Stimulated activated memory B cell treated with anti-CD40 and anti-IgM and Interleukin-4, amounts not matched to agents 10 μg/mL and 1 μg/mL and 100 μg/mL, for 72 hours (primary cell): ENCODE results near the gene GFRA1.
A peak's percentile ranks its signal among the peaks of the same experiment; 100 is the strongest.

Experiments
- ATAC-seq: fragments of 150-1000 bp; cut with Tn5 transposase; 2 replicates; pipeline ENCODE4 v1.10.0; 2021
- H3K27ac Mint-ChIP-seq: one replicate; pipeline ENCODE4 v1.8.0; 2022; ENCODE audit warnings: mild to moderate bottlenecking, mixed read lengths
- H3K27me3 Mint-ChIP-seq: one replicate; pipeline ENCODE4 v1.8.0; 2022; ENCODE audit warnings: mixed read lengths
- H3K36me3 Mint-ChIP-seq: one replicate; pipeline ENCODE4 v1.8.0; 2022; ENCODE audit warnings: mixed read lengths
- H3K4me1 Mint-ChIP-seq: one replicate; pipeline ENCODE4 v1.8.0; 2022; ENCODE audit warnings: mixed read lengths
- H3K4me3 Mint-ChIP-seq: one replicate; pipeline ENCODE4 v1.8.0; 2022; ENCODE audit warnings: mild to moderate bottlenecking, moderate library complexity, mixed read lengths
- H3K9me3 Mint-ChIP-seq: one replicate; pipeline ENCODE4 v1.8.0; 2022; ENCODE audit warnings: mixed read lengths

The GFRA1 gene

DNA sequence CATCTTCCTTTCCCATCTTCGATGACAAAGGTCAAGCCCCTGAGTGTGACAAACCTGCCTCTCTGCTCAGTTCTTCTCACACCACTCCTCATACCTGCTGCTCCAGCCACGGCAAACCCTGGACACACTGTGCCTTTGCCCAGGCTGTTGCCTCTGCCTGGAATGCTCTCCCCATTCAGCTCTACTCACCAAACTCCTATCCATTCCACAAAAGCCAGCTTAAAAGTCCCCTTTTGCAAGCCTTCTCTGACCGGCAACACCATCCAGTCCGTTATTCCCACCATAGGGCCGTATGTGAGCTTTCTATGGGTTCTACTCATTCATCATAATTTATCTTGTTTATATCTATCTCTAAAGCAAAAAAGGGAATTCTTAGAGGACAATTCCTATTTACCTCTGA lies 15.2 kb downstream of the GFRA1 start:
- Mint-ChIP-seq H3K4me3 (no peak overlapping the region), H3K9me3 (no peaks in the 10 kb centered on the region), H3K4me1 (no peaks in the 10 kb centered on the region), H3K27me3 (no peaks in the 10 kb centered on the region), H3K27ac (no peak overlapping the region), H3K36me3 (no peaks in the 10 kb centered on the region)
- no peak for ATAC-seq

DNA sequence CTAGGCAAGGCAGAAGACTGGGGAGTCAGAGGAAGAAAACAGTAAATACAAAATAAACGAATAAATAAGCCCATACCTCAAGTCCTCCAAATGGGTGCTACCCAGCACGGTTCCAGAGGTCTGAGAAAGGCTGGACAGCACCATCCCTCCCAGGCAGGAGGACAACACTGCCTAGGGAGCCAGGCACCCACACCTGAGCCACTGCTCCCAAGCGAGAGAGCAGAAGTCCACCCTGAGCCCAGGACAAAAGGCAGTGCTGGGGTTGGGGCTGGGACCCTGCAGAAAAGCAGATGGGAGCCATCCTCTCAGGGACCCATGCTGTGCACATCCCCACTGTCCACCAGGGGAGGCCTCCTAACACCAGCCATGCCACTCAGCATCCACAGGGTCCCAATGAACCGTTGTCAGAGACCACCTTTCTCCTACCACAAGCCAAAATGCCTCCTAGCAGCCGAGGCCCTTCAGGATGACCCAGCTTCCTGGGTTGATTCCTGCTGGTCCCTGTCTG lies 16.2 kb downstream of the GFRA1 start:
- H3K9me3 Mint-ChIP-seq, result no peaks in the 10 kb centered on the region
- no peaks in the 10 kb centered on the region for H3K4me1 Mint-ChIP-seq
- H3K27ac Mint-ChIP-seq, result no peak overlapping the region
- H3K4me3 Mint-ChIP-seq, result no peak overlapping the region
- H3K27me3 Mint-ChIP-seq, result no peaks in the 10 kb centered on the region
- H3K36me3 Mint-ChIP-seq, result no peaks in the 10 kb centered on the region
- ATAC-seq, result peak; percentile 35

GRCh38 chr10:116255886-116256751 lies 16.9 kb downstream of the GFRA1 start:
- H3K9me3 Mint-ChIP-seq, result no peaks in the 10 kb centered on the region
- no peak overlapping the region for H3K27ac Mint-ChIP-seq

DNA sequence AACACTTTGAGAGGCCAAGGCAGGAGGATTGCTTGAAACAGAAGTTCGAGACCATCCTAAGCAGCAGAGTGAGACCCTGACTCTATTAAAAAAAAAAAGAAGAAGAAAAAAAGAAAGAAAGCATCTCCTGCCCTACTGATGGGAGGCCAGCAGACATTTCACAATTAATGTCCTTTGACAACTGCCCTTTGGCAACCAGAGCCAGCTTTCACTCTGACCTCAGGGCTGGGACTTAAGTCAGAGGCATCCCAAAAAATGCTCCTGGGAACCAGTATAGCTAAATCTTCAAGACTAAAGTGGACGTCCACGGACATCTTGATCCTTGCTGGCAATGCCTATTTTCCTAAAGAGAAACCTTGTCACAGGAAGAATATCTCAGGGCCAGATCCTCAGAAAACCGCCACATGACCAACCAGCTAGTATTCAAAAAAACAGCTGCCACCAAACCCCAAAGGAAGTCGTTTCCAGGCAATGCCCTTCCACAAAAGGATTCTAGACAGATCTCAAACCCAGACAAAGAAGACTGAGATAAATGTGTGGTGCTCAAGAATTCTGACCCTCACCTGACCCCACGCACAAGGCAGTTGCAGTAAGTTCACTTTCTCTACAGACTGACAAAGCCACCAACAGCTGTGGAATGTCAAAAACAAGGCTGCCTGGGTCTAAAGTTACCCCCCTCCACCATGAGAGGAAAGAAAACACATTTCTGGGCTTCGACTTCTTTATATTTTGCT lies 18.4 kb downstream of the GFRA1 start:
- Mint-ChIP-seq H3K27me3 (no peaks in the 10 kb centered on the region), H3K36me3 (no peaks in the 10 kb centered on the region), H3K4me3 (no peak overlapping the region), H3K27ac (no peak overlapping the region), H3K9me3 (peaks cover 2% of the 10 kb centered on the region), H3K4me1 (no peaks in the 10 kb centered on the region)
- ATAC-seq, result no peak

More at GRCh38 chr10:116255886-116256751, 16.9 kb downstream of the GFRA1 start:
- Mint-ChIP-seq H3K4me3 (no peak overlapping the region), H3K27me3 (no peaks in the 10 kb centered on the region), H3K36me3 (no peaks in the 10 kb centered on the region), H3K4me1 (no peaks in the 10 kb centered on the region)
- ATAC-seq, result no peak

DNA sequence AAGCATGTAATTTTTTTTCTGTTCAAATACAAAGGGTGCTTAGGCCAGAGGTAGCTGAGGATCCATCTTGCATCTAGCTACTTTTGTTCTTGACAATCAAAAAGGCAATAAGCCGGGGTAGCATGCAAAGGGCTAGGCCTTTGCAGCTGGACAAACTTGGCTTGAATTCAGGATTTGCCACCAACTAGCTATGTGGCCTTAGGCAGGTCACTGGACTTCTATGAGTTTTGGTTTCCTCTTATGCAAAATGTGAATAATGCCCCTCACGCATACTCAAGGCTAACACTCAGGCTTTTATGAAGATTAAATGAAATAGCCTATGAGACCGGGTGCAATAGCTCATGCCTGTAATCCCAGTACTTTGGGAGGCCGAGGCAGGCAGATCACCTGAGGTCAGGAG lies 19.3 kb downstream of the GFRA1 start:
- H3K4me3 Mint-ChIP-seq, result no peak overlapping the region
- H3K27me3 Mint-ChIP-seq, result no peaks in the 10 kb centered on the region
- H3K36me3 Mint-ChIP-seq, result no peaks in the 10 kb centered on the region
- no peak for ATAC-seq
- no peak overlapping the region for H3K27ac Mint-ChIP-seq
- H3K4me1 Mint-ChIP-seq, result no peaks in the 10 kb centered on the region
- peaks cover 2% of the 10 kb centered on the region for H3K9me3 Mint-ChIP-seq

DNA sequence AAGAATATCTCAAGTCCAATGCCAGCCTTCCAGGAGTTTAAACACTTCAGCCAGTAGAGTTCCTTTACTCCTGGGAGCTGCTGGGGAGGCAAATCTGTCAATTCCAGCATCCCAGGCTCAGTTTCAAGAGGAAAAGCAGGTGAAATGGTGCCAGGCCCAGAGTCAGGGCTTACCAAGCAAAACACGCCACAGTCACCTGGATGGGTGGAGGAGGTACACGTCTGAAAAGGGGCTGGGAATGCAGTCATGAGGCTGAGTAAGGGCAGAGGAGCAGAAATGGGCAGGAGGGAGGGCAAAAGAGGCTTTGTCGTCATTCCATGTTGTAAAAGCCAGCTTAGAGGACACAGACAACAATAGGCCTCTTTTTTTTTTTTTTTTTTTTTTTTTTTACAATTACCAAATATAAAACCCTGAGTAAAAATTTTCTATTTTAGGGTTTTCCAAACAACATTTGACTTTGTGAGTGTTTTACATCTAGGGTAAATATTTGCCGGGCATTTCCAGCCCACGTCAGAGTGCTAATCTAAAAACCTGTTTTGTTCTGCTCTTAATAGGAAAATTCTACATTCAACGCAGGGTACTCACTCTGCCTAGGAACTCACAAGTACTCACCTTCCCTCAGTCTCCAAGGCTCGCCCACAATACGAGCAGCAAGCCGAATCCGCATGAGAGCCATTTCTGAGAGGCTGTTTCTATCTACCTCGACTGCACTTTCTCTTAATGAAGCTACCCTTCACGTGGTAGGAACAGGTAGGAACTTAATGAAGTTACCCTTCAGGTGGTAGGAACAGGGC lies 21.2 kb downstream of the GFRA1 start:
- H3K36me3 Mint-ChIP-seq, result no peaks in the 10 kb centered on the region
- no peaks in the 10 kb centered on the region for H3K27me3 Mint-ChIP-seq
- H3K9me3 Mint-ChIP-seq, result peaks cover 2% of the 10 kb centered on the region
- H3K4me1 Mint-ChIP-seq, result no peaks in the 10 kb centered on the region
- H3K4me3 Mint-ChIP-seq, result no peak overlapping the region
- no peak overlapping the region for H3K27ac Mint-ChIP-seq
- no peak for ATAC-seq

GRCh38 chr10:116247691-116248090 lies 25.3 kb downstream of the GFRA1 start:
- ATAC-seq, result no peak
- Mint-ChIP-seq H3K4me1 (no peaks in the 10 kb centered on the region), H3K4me3 (no peak overlapping the region), H3K27ac (no peak overlapping the region), H3K9me3 (peaks cover 2% of the 10 kb centered on the region), H3K36me3 (no peaks in the 10 kb centered on the region), H3K27me3 (no peaks in the 10 kb centered on the region)

- Mint-ChIP-seq H3K27ac (no peak overlapping the region), H3K4me1 (no peaks in the 10 kb centered on the region), H3K27me3 (no peaks in the 10 kb centered on the region), H3K9me3 (peaks cover 2% of the 10 kb centered on the region), H3K4me3 (no peak overlapping the region), H3K36me3 (no peaks in the 10 kb centered on the region)
- no peak for ATAC-seq
Observed at GRCh38 chr10:116246263-116246662, 26.7 kb downstream of the GFRA1 start.

GRCh38 chr10:116245156-116245555 lies 27.9 kb downstream of the GFRA1 start:
- no peaks in the 10 kb centered on the region for H3K27me3 Mint-ChIP-seq
- H3K9me3 Mint-ChIP-seq, result no peaks in the 10 kb centered on the region
- ATAC-seq, result no peak
- H3K27ac Mint-ChIP-seq, result no peak overlapping the region
- no peak overlapping the region for H3K4me3 Mint-ChIP-seq
- no peaks in the 10 kb centered on the region for H3K36me3 Mint-ChIP-seq
- H3K4me1 Mint-ChIP-seq, result no peaks in the 10 kb centered on the region

- H3K4me3 Mint-ChIP-seq, result no peak overlapping the region
- no peak for ATAC-seq
Observed at GRCh38 chr10:116241642-116242410, 31.2 kb downstream of the GFRA1 start.

GRCh38 chr10:116241085-116241484 lies 31.9 kb downstream of the GFRA1 start:
- H3K4me1 Mint-ChIP-seq, result no peaks in the 10 kb centered on the region
- H3K4me3 Mint-ChIP-seq, result no peak overlapping the region
- no peaks in the 10 kb centered on the region for H3K9me3 Mint-ChIP-seq
- ATAC-seq, result no peak
- H3K27ac Mint-ChIP-seq, result no peak overlapping the region
- H3K36me3 Mint-ChIP-seq, result no peaks in the 10 kb centered on the region
- no peaks in the 10 kb centered on the region for H3K27me3 Mint-ChIP-seq

More at GRCh38 chr10:116241642-116242410, 31.2 kb downstream of the GFRA1 start:
- H3K9me3 Mint-ChIP-seq, result no peaks in the 10 kb centered on the region
- no peaks in the 10 kb centered on the region for H3K36me3 Mint-ChIP-seq
- no peak overlapping the region for H3K27ac Mint-ChIP-seq
- H3K4me1 Mint-ChIP-seq, result no peaks in the 10 kb centered on the region
- no peaks in the 10 kb centered on the region for H3K27me3 Mint-ChIP-seq

GRCh38 chr10:116240157-116240950 lies 32.7 kb downstream of the GFRA1 start:
- Mint-ChIP-seq H3K4me3 (no peak overlapping the region), H3K9me3 (no peaks in the 10 kb centered on the region), H3K27me3 (no peaks in the 10 kb centered on the region), H3K27ac (no peak overlapping the region), H3K4me1 (no peaks in the 10 kb centered on the region), H3K36me3 (no peaks in the 10 kb centered on the region)
- no peak for ATAC-seq

DNA sequence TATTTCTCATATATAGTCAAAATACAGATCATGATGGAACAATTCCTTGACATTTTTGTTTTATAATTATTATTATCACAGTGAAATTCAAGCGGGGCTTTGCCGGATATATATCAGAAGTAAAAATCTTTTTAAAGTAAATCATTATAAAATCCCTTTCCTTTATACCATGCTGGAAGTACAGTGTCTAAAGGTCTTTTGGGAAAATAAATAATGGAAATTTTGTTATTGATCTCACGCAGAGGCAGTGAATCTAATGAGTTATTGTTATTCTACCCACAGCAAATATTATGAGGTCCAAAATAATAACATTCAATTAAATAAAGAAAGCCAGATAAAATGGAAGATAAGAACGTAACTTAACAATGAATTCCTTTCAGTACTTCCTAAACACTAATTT lies 33.8 kb downstream of the GFRA1 start:
- H3K27ac Mint-ChIP-seq, result no peak overlapping the region
- no peaks in the 10 kb centered on the region for H3K36me3 Mint-ChIP-seq
- H3K27me3 Mint-ChIP-seq, result no peaks in the 10 kb centered on the region
- H3K9me3 Mint-ChIP-seq, result no peaks in the 10 kb centered on the region
- ATAC-seq, result no peak
- H3K4me1 Mint-ChIP-seq, result no peaks in the 10 kb centered on the region
- H3K4me3 Mint-ChIP-seq, result no peak overlapping the region

DNA sequence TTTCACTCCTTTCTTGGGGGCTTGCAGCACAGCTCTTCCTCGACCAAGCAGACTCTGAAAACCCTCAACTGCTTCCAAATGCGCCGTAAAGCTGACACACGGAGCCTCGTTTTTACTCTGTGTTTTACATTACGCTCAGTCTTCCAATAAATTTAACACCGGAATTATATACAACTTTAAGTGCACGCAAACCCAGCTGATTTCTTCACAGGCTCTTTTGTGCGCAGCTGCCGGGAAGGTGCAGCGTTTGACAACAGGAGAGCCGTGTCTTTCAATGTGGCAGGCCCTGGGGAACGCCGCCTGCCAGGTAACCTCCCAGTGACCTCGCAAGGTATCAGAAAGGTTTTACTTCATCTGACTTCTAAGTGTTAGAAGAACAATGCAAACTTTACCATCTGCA lies 35.0 kb downstream of the GFRA1 start:
- Mint-ChIP-seq H3K4me3 (no peak overlapping the region), H3K36me3 (no peaks in the 10 kb centered on the region), H3K9me3 (no peaks in the 10 kb centered on the region), H3K4me1 (no peaks in the 10 kb centered on the region), H3K27me3 (no peaks in the 10 kb centered on the region), H3K27ac (no peak overlapping the region)
- ATAC-seq, result no peak
